K562 (cell line): Measurements from ENCODE around the gene ALAS2. TPM values are rescaled to one million over a fixed set of nuclear protein-coding genes. Genes with fewer than 3 reads are reported as not detected.

Source experiments
- ATF7 ChIP-seq: fragments of 450-650 bp; IDR thresholded peaks from 2 replicates; pipeline ENCODE4 v1.7.1; 2014; ENCODE audit warnings: mild to moderate bottlenecking, moderate library complexity
- HDAC6 ChIP-seq: IDR thresholded peaks from 2 replicates; pipeline ENCODE4 v1.6.1; 2012; ENCODE audit warnings: low read depth, mild to moderate bottlenecking, control low read depth, inconsistent platforms, low read length, moderate library complexity
- KAT8 ChIP-seq: fragments of 450-650 bp; IDR thresholded peaks from 2 replicates; pipeline ENCODE4 v1.6.1; 2016; ENCODE audit warnings: low read depth, mild to moderate bottlenecking
- KDM5B ChIP-seq: fragments of 200-600 bp; sonication (generic); IDR thresholded peaks from 2 replicates; pipeline ENCODE4 v1.6.1; 2012; ENCODE audit warnings: low read depth, mild to moderate bottlenecking, moderate library complexity, low read length, control low read depth, inconsistent platforms; ENCODE audit not compliant: insufficient replicate concordance
- LARP7 ChIP-seq: fragments of 450-650 bp; IDR thresholded peaks from 2 replicates; pipeline ENCODE4 v1.6.1; 2016
- LEF1 ChIP-seq: fragments of 450-650 bp; IDR thresholded peaks from 2 replicates; pipeline ENCODE4 v1.6.1; 2016; ENCODE audit warnings: mild to moderate bottlenecking
- MBD2 ChIP-seq: sonication (generic); IDR thresholded peaks from 2 replicates; pipeline ENCODE4 v1.6.1; 2016; ENCODE audit warnings: low read depth, borderline replicate concordance
- MTA2 ChIP-seq: fragments of 450-650 bp; IDR thresholded peaks from 2 replicates; pipeline ENCODE4 v1.6.1; 2016; ENCODE audit warnings: low read depth
- PML ChIP-seq: IDR thresholded peaks from 2 replicates; pipeline ENCODE4 v1.6.1; 2012; ENCODE audit warnings: low read length, inconsistent platforms
- RBM15 ChIP-seq: fragments of 200-400 bp; formaldehyde crosslinking; IDR thresholded peaks from 2 replicates; pipeline ENCODE4 v1.6.1; 2018; ENCODE audit warnings: mild to moderate bottlenecking, low read length, moderate library complexity; ENCODE audit not compliant: insufficient read depth
- SMAD2 ChIP-seq: fragments of 150-350 bp; IDR thresholded peaks from 2 replicates; pipeline ENCODE4 v1.6.1; 2014; ENCODE audit warnings: low read depth, mild to moderate bottlenecking, low read length
- SRSF3 ChIP-seq: fragments of 200-400 bp; formaldehyde crosslinking; IDR thresholded peaks from 2 replicates; pipeline ENCODE4 v1.6.1; 2016; ENCODE audit warnings: mild to moderate bottlenecking, low read length, moderate library complexity; ENCODE audit not compliant: insufficient read depth
- SUPT5H ChIP-seq: fragments of 450-650 bp; IDR thresholded peaks from 2 replicates; pipeline ENCODE4 v1.6.1; 2016
- TBP ChIP-seq: optimal IDR thresholded peaks from 2 replicates; pipeline ENCODE3; 2011; ENCODE audit warnings: low read depth, low read length, improper control_type of control experiment
- ZNF41 ChIP-seq: fragments of 250-450 bp; sonication (Bioruptor Pico); conservative IDR thresholded peaks from 2 replicates; pipeline ENCODE4 v1.4.0; 2020; ENCODE audit warnings: mild to moderate bottlenecking
- ZNF431 ChIP-seq: sonication (generic); formaldehyde crosslinking; IDR thresholded peaks from 2 replicates; pipeline ENCODE4 v1.8.0; 2022; ENCODE audit warnings: mild to moderate bottlenecking, missing genetic modification reagents
- ZNF436 ChIP-seq: fragments of 250-450, 450-650 bp; sonication (Bioruptor Pico); formaldehyde crosslinking; IDR thresholded peaks from 2 replicates; pipeline ENCODE4 v1.7.0; 2020; ENCODE audit warnings: mild to moderate bottlenecking
- ZZZ3 ChIP-seq: fragments of 450-650 bp; IDR thresholded peaks from 2 replicates; pipeline ENCODE4 v1.6.1; 2016; ENCODE audit warnings: antibody characterized with exemption, mild to moderate bottlenecking, moderate library complexity
- polyA plus RNA-seq, 8 experiments: library from polyadenylated mRNA; depleted of rRNA in 4 of 8; stranded (reverse) in 5 of 8; unstranded in 3 of 8; fragments of >200 nt; fragmentation: Nextera tagmentation in 2 of 8; fragmentation: Illumina TruSeq in 1 of 8; extraction: Ambion mirVana in 2 of 8; extraction: Trizol in 1 of 8; gene quantifications; 2 replicates each; pipeline versions ENCODE4 v1.2.1 to v1.2.3, GENCODE V29; 2011 to 2014; ENCODE audit warnings: inconsistent platforms in 1 of 8, missing spikeins in 1 of 8
- total RNA-seq, 7 experiments: library from RNA; depleted of rRNA in 6 of 7; stranded (reverse); fragments of >200 nt in 6 of 7; fragmentation: Illumina TruSeq in 2 of 7; extraction: Trizol in 2 of 7; gene quantifications; 2 replicates each; pipeline versions ENCODE4 v1.2.1 to v1.2.3, GENCODE V29; 2011 to 2021; ENCODE audit warnings: low replicate concordance in 1 of 7
- TF ChIP-seq, protein P1 (sequence below): sonication (generic); formaldehyde crosslinking; IDR thresholded peaks from 2 replicates; pipeline ENCODE4 v1.8.1; 2023; ENCODE audit warnings: mild to moderate bottlenecking, missing genetic modification reagents
- TF ChIP-seq, protein P2 (sequence below): sonication (generic); formaldehyde crosslinking; IDR thresholded peaks from 2 replicates; pipeline ENCODE4 v1.8.1; 2023; ENCODE audit warnings: mild to moderate bottlenecking, missing genetic modification reagents, moderate library complexity
- TF ChIP-seq, protein P3 (sequence below): sonication (generic); formaldehyde crosslinking; IDR thresholded peaks from 2 replicates; pipeline ENCODE4 v1.5.0; 2020; ENCODE audit warnings: missing genetic modification reagents
- TF ChIP-seq, protein P4 (sequence below): fragments of 450-650 bp; IDR thresholded peaks from 2 replicates; pipeline ENCODE4 v1.6.1; 2018; ENCODE audit warnings: mild to moderate bottlenecking, low read depth; ENCODE audit not compliant: partially characterized antibody
- TF ChIP-seq, protein P5 (sequence below): conservative IDR thresholded peaks from 2 replicates; pipeline ENCODE4 v1.6.1; 2011; ENCODE audit warnings: low read depth, mild to moderate bottlenecking, low read length; ENCODE audit not compliant: control insufficient read depth
- TF ChIP-seq, protein P6 (sequence below): sonication (generic); formaldehyde crosslinking; IDR thresholded peaks from 2 replicates; pipeline ENCODE4 v1.8.0; 2022; ENCODE audit warnings: mild to moderate bottlenecking, missing genetic modification reagents

Gene ALAS2
- total and polyA plus RNA-seq, 9 of the 15 experiments (the other 6 are each of a cell fraction or from before 2014, with no cell fraction given), result 14.6 to 101 (median 33.4) TPM

DNA sequence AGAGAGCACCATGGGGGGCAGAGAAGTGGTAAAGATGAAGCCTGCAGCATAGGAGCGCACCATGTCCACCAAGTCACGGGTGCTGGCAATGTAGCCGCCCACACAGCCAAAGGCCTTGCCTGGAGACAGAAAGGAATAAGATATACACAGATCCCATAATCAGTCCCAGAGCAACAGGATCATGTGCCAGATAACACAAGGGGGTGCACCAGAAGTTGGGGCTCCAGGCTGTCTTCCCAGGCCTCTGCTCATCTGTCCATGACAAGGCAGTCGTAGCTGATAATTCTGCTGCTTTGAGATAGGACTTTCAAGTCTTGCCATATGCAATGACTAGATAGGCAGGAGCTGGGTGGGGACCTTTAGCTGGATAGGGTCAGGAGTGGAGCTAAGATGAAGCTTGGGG lies 15.9 kb downstream of the ALAS2 start (continued):
- TF ChIP-seq RBM15, result no peak
- TF ChIP-seq LARP7, result no peak
- TF ChIP-seq PML, result peak; percentile 99
- TF ChIP-seq, protein P1, sequence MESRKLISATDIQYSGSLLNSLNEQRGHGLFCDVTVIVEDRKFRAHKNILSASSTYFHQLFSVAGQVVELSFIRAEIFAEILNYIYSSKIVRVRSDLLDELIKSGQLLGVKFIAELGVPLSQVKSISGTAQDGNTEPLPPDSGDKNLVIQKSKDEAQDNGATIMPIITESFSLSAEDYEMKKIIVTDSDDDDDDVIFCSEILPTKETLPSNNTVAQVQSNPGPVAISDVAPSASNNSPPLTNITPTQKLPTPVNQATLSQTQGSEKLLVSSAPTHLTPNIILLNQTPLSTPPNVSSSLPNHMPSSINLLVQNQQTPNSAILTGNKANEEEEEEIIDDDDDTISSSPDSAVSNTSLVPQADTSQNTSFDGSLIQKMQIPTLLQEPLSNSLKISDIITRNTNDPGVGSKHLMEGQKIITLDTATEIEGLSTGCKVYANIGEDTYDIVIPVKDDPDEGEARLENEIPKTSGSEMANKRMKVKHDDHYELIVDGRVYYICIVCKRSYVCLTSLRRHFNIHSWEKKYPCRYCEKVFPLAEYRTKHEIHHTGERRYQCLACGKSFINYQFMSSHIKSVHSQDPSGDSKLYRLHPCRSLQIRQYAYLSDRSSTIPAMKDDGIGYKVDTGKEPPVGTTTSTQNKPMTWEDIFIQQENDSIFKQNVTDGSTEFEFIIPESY (CRISPR knock-in tag), result no peak
- no peak for TF ChIP-seq SRSF3
- peak; percentile 91 for TF ChIP-seq LEF1
- peak; percentile 98 for TF ChIP-seq MTA2
- no peak for TF ChIP-seq HDAC6
- TF ChIP-seq, protein P2, sequence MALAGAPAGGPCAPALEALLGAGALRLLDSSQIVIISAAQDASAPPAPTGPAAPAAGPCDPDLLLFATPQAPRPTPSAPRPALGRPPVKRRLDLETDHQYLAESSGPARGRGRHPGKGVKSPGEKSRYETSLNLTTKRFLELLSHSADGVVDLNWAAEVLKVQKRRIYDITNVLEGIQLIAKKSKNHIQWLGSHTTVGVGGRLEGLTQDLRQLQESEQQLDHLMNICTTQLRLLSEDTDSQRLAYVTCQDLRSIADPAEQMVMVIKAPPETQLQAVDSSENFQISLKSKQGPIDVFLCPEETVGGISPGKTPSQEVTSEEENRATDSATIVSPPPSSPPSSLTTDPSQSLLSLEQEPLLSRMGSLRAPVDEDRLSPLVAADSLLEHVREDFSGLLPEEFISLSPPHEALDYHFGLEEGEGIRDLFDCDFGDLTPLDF (CRISPR knock-in tag), result no peak
- TF ChIP-seq, protein P3, sequence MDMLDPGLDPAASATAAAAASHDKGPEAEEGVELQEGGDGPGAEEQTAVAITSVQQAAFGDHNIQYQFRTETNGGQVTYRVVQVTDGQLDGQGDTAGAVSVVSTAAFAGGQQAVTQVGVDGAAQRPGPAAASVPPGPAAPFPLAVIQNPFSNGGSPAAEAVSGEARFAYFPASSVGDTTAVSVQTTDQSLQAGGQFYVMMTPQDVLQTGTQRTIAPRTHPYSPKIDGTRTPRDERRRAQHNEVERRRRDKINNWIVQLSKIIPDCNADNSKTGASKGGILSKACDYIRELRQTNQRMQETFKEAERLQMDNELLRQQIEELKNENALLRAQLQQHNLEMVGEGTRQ (CRISPR knock-in tag), result no peak
- no peak; the same call in 1 of the 2 replicates for TF ChIP-seq MBD2
- no peak for TF ChIP-seq SMAD2
- TF ChIP-seq ZNF431 (CRISPR knock-in tag), result no peak
- no peak for TF ChIP-seq ZZZ3
- TF ChIP-seq ZNF41, result no peak
- no peak for TF ChIP-seq KDM5B
- TF ChIP-seq, protein P4, sequence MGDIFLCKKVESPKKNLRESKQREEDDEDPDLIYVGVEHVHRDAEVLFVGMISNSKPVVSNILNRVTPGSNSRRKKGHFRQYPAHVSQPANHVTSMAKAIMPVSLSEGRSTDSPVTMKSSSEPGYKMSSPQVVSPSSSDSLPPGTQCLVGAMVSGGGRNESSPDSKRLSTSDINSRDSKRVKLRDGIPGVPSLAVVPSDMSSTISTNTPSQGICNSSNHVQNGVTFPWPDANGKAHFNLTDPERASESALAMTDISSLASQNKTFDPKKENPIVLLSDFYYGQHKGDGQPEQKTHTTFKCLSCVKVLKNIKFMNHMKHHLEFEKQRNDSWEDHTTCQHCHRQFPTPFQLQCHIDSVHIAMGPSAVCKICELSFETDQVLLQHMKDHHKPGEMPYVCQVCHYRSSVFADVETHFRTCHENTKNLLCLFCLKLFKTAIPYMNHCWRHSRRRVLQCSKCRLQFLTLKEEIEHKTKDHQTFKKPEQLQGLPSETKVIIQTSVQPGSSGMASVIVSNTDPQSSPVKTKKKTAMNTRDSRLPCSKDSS, result no peak
- TF ChIP-seq ATF7, result peak; percentile 45; the same call in 1 of the 2 replicates
- TF ChIP-seq, protein P5, sequence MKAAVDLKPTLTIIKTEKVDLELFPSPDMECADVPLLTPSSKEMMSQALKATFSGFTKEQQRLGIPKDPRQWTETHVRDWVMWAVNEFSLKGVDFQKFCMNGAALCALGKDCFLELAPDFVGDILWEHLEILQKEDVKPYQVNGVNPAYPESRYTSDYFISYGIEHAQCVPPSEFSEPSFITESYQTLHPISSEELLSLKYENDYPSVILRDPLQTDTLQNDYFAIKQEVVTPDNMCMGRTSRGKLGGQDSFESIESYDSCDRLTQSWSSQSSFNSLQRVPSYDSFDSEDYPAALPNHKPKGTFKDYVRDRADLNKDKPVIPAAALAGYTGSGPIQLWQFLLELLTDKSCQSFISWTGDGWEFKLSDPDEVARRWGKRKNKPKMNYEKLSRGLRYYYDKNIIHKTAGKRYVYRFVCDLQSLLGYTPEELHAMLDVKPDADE, result peak; percentile 57; the same call in 1 of the 2 replicates
- no peak for TF ChIP-seq KAT8
- TF ChIP-seq TBP, result no peak
- TF ChIP-seq ZNF436 (CRISPR knock-in tag), result no peak
- TF ChIP-seq, protein P6, sequence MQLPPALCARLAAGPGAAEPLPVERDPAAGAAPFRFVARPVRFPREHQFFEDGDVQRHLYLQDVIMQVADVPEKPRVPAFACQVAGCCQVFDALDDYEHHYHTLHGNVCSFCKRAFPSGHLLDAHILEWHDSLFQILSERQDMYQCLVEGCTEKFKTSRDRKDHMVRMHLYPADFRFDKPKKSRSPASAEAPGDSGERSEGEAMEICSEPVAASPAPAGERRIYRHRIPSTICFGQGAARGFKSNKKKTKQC (CRISPR knock-in tag), result no peak
- no peak for TF ChIP-seq SUPT5H
